H1 (cell line): ENCODE results near the gene FAM53B.

Experiments
- ASH2L ChIP-seq: fragments of 200-600, 300-600 bp; sonication (generic); IDR thresholded peaks from one replicate; pipeline ENCODE4 v1.7.1; 2017; ENCODE audit warnings: low read length
- ATF2 ChIP-seq: IDR thresholded peaks from 2 replicates; pipeline ENCODE4 v1.6.1; 2012; ENCODE audit warnings: low read length, inconsistent platforms
- CTCF ChIP-seq, 3 experiments: IDR thresholded peaks; 1 replicate in 2 of 3; 2 replicates in 1 of 3; pipeline versions ENCODE4 v1.5.1 to v1.6.1; 2011; ENCODE audit warnings: low read length in 3 of 3, mild to moderate bottlenecking in 3 of 3, inconsistent platforms in 2 of 3, low read depth in 1 of 3, moderate library complexity in 1 of 3; ENCODE audit not compliant: insufficient read depth in 1 of 3; ENCODE audit errors: control extremely low read depth in 1 of 3
- POLR2A ChIP-seq, 2 experiments: IDR thresholded peaks; 1 replicate in 1 of 2; 2 replicates in 1 of 2; pipeline ENCODE4 v1.6.1; 2011; ENCODE audit warnings: low read depth in 2 of 2, low read length in 2 of 2, mild to moderate bottlenecking in 2 of 2; ENCODE audit errors: control extremely low read depth in 1 of 2
- RFX5 ChIP-seq: IDR thresholded peaks from 2 replicates; pipeline ENCODE4 v1.6.1; 2011; ENCODE audit warnings: low read depth, low read length, improper control_type of control experiment, borderline replicate concordance
- RXRA ChIP-seq: IDR thresholded peaks from 2 replicates; pipeline ENCODE4 v1.6.1; 2011; ENCODE audit warnings: low read depth, mild to moderate bottlenecking, low read length, moderate library complexity; ENCODE audit not compliant: insufficient read depth
- SP1 ChIP-seq: IDR thresholded peaks from 2 replicates; pipeline ENCODE4 v1.6.1; 2011; ENCODE audit warnings: low read depth, low read length
- TAF1 ChIP-seq: IDR thresholded peaks from 2 replicates; pipeline ENCODE4 v1.6.1; 2011; ENCODE audit warnings: mild to moderate bottlenecking, low read depth, low read length
- TBP ChIP-seq: IDR thresholded peaks from 2 replicates; pipeline ENCODE4 v1.6.1; 2011; ENCODE audit warnings: low read depth, low read length, improper control_type of control experiment
- TEAD4 ChIP-seq: IDR thresholded peaks from 2 replicates; pipeline ENCODE4 v1.6.1; 2012; ENCODE audit warnings: low read depth, low read length, inconsistent platforms, mixed read lengths
- USF2 ChIP-seq: IDR thresholded peaks from 2 replicates; pipeline ENCODE4 v1.6.1; 2011; ENCODE audit warnings: low read length, improper control_type of control experiment
- YY1 ChIP-seq: IDR thresholded peaks from 2 replicates; pipeline ENCODE4 v1.6.1; 2011; ENCODE audit warnings: low read depth, mild to moderate bottlenecking, low read length

GRCh38 chr10:124741922-124742412, 2.2 kb downstream of the FAM53B start:
- no peak for TF ChIP-seq CTCF (IDR thresholded peaks at IDR 0.05; ENCODE audit: control extremely low read depth in 1 of 3, insufficient read depth in 1 of 3, low read depth in 1 of 3, low read length in 3 of 3)
- no peak for TF ChIP-seq POLR2A (IDR thresholded peaks at IDR 0.05; ENCODE audit: control extremely low read depth in 1 of 2, low read depth in 2 of 2, low read length in 2 of 2)
- no peak for TF ChIP-seq YY1
- TF ChIP-seq TAF1, result no peak
- TF ChIP-seq RXRA, result no peak
- TF ChIP-seq USF2, result no peak
- no peak for TF ChIP-seq ASH2L
- no peak for TF ChIP-seq RFX5
- TF ChIP-seq TEAD4, result no peak
- TF ChIP-seq ATF2, result no peak
- no peak for TF ChIP-seq SP1
- TF ChIP-seq TBP, result no peak
